Activated CD4-positive, alpha-beta T cell treated with anti-CD3 and anti-CD28 coated beads for 36 hours (primary cell): ENCODE data around the gene DLL1. TPM values are rescaled to one million over a fixed set of nuclear protein-coding genes. Genes with fewer than 3 reads are reported as not detected.

Experiments used
- ATAC-seq: fragments of 200-7000 bp; cut with Tn5 transposase; one replicate; pipeline ENCODE4 v1.10.0; 2021; ENCODE audit warnings: mild to moderate bottlenecking, moderate library complexity
- CTCF ChIA-PET: fragments of 350-600 bp; sonication (Branson Sonifier 250); formaldehyde crosslinking; loops from one replicate; lab custom pipeline; 2021; ENCODE audit warnings: antibody characterized with exemption; lab: Charles Lee
- POLR2A ChIA-PET: fragments of 350-600 bp; sonication (Branson Sonifier 250); formaldehyde crosslinking; loops from one replicate; lab custom pipeline; 2021; ENCODE audit warnings: antibody characterized with exemption, inconsistent platforms; lab: Charles Lee
- DNase-seq: peaks from one replicate; pipeline ENCODE4 v3.0.0-alpha.2; 2020
- H3K27ac Mint-ChIP-seq: one replicate; pipeline ENCODE4 v1.8.0; 2021; ENCODE audit warnings: mixed read lengths
- H3K27me3 Mint-ChIP-seq: one replicate; pipeline ENCODE4 v1.8.0; 2021; ENCODE audit warnings: mixed read lengths
- H3K36me3 Mint-ChIP-seq: one replicate; pipeline ENCODE4 v1.8.0; 2021; ENCODE audit warnings: low read depth, mixed read lengths
- H3K4me1 Mint-ChIP-seq: one replicate; pipeline ENCODE4 v1.8.0; 2021; ENCODE audit warnings: mixed read lengths
- H3K4me3 Mint-ChIP-seq: one replicate; pipeline ENCODE4 v1.8.0; 2021; ENCODE audit warnings: mild to moderate bottlenecking, moderate library complexity, mixed read lengths
- H3K9me3 Mint-ChIP-seq: one replicate; pipeline ENCODE4 v1.8.0; 2021; ENCODE audit warnings: low read depth, mixed read lengths
- intact Hi-C, 2 experiments: fragments of 100-400 bp; cut with DNase I in 1 of 2; cut with micrococcal nuclease in 1 of 2; formaldehyde crosslinking; loops; one replicate each; pipeline versions ENCODE4 v1.14.2 to v1.15.1; 2022 to 2024; cut with DNase I, micrococcal nuclease
- total RNA-seq, 2 experiments: library from RNA; stranded (reverse); gene quantifications; one replicate each; pipeline ENCODE4 v1.2.3, GENCODE V29; 2021

Gene DLL1
- total RNA-seq, 2 experiments from 2014 or later = 0.54 to 0.91 TPM

- Mint-ChIP-seq H3K9me3 (no peaks in the 10 kb centered on the region), H3K27me3 (no peaks in the 10 kb centered on the region), H3K27ac (no peak overlapping the region), H3K4me1 (no peaks in the 10 kb centered on the region), H3K36me3 (no peaks in the 10 kb centered on the region), H3K4me3 (no peak overlapping the region)
- ChIA-PET POLR2A (no interaction called here), CTCF (no interaction called here)
- intact Hi-C loops = no loop called here
- no peak for DNase-seq
- ATAC-seq = no peak
Measured at GRCh38 chr6:170255426-170256125, 35.3 kb downstream of the DLL1 start.

- Mint-ChIP-seq H3K27ac (no peak overlapping the region), H3K27me3 (no peaks in the 10 kb centered on the region), H3K36me3 (no peaks in the 10 kb centered on the region), H3K4me1 (no peaks in the 10 kb centered on the region), H3K9me3 (no peaks in the 10 kb centered on the region), H3K4me3 (no peak overlapping the region)
- ATAC-seq (no peak), DNase-seq (no peak)
- POLR2A ChIA-PET = no interaction called here
- CTCF ChIA-PET = no interaction called here
- intact Hi-C loops = no loop called here
Measured at GRCh38 chr6:170254315-170255213, 36.3 kb downstream of the DLL1 start.

- Mint-ChIP-seq H3K27me3 (no peaks in the 10 kb centered on the region), H3K36me3 (no peaks in the 10 kb centered on the region), H3K4me3 (no peak overlapping the region), H3K27ac (no peak overlapping the region), H3K4me1 (no peaks in the 10 kb centered on the region), H3K9me3 (no peaks in the 10 kb centered on the region)
- ChIA-PET POLR2A (no interaction called here), CTCF (no interaction called here)
- intact Hi-C loops = no loop called here
- ATAC-seq (no peak), DNase-seq (no peak)
Measured at GRCh38 chr6:170253910-170254269, 37.0 kb downstream of the DLL1 start.

GRCh38 chr6:170253226-170253909, 37.5 kb downstream of the DLL1 start:
- Mint-ChIP-seq H3K4me3 (no peak overlapping the region), H3K27me3 (peaks cover 4% of the 10 kb centered on the region), H3K36me3 (no peaks in the 10 kb centered on the region), H3K27ac (no peak overlapping the region), H3K4me1 (no peaks in the 10 kb centered on the region), H3K9me3 (no peaks in the 10 kb centered on the region)
- CTCF ChIA-PET = no interaction called here
- ATAC-seq (no peak), DNase-seq (no peak)
- intact Hi-C loops = no loop called here
- POLR2A ChIA-PET = no interaction called here

- H3K4me1 Mint-ChIP-seq = no peaks in the 10 kb centered on the region
- no peak for DNase-seq
- peaks cover 4% of the 10 kb centered on the region for H3K27me3 Mint-ChIP-seq
- POLR2A ChIA-PET = no interaction called here
- no peak for ATAC-seq
- intact Hi-C loops = no loop called here
- no peaks in the 10 kb centered on the region for H3K9me3 Mint-ChIP-seq
- H3K27ac Mint-ChIP-seq = no peak overlapping the region
- CTCF ChIA-PET = interaction anchor here (1.4 kb wide), 1 partner anchor 12 kb away, joined by 3 read pairs; no protein-coding TSS in a partner anchor
- no peak overlapping the region for H3K4me3 Mint-ChIP-seq
- no peaks in the 10 kb centered on the region for H3K36me3 Mint-ChIP-seq
Measured at GRCh38 chr6:170251776-170252571, 38.9 kb downstream of the DLL1 start.

- intact Hi-C loops = no loop called here
- Mint-ChIP-seq H3K27me3 (peaks cover 4% of the 10 kb centered on the region), H3K36me3 (no peaks in the 10 kb centered on the region), H3K27ac (no peak overlapping the region), H3K4me1 (no peaks in the 10 kb centered on the region), H3K9me3 (no peaks in the 10 kb centered on the region), H3K4me3 (no peak overlapping the region)
- DNase-seq = no peak
- ATAC-seq = no peak
- CTCF ChIA-PET = interaction anchor here (1.4 kb wide), 1 partner anchor 12 kb away, joined by 3 read pairs; no protein-coding TSS in a partner anchor
- POLR2A ChIA-PET = no interaction called here
Measured at GRCh38 chr6:170250981-170251775, 39.7 kb downstream of the DLL1 start.

DNA sequence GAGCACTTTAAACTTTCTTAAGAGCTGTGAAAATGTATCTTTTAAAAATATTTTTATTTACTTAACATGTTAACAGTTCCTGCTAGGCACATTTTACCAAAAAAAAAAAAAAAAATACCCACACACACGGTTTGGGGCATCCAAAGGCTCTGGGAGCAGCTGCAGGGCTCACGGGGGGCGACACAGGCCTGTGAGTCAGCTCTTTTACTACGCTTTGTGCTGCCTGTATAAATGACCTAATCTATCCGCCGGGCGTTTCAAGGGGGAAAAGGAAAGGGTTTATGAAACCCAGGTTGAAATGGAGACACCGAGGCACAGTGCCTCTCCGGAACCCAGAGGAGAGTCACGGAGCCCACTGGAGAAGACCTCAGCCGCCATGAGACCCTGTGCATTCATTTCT, 40.4 kb downstream of the DLL1 start:
- no peaks in the 10 kb centered on the region for H3K4me1 Mint-ChIP-seq
- ATAC-seq = no peak
- POLR2A ChIA-PET = no interaction called here
- no peaks in the 10 kb centered on the region for H3K36me3 Mint-ChIP-seq
- H3K4me3 Mint-ChIP-seq = no peak overlapping the region
- CTCF ChIA-PET = no interaction called here
- no peak for DNase-seq
- intact Hi-C loops = no loop called here
- H3K27me3 Mint-ChIP-seq = peaks cover 4% of the 10 kb centered on the region
- no peaks in the 10 kb centered on the region for H3K9me3 Mint-ChIP-seq
- no peak overlapping the region for H3K27ac Mint-ChIP-seq

- Mint-ChIP-seq H3K36me3 (no peaks in the 10 kb centered on the region), H3K9me3 (no peaks in the 10 kb centered on the region), H3K27ac (no peak overlapping the region), H3K27me3 (peaks cover 4% of the 10 kb centered on the region), H3K4me1 (no peaks in the 10 kb centered on the region), H3K4me3 (no peak overlapping the region)
- DNase-seq (no peak), ATAC-seq (no peak)
- intact Hi-C loops = no loop called here
- CTCF ChIA-PET = no interaction called here
- POLR2A ChIA-PET = no interaction called here
Measured at GRCh38 chr6:170249817-170250216, 41.1 kb downstream of the DLL1 start.

- intact Hi-C loops = no loop called here
- no peaks in the 10 kb centered on the region for H3K4me1 Mint-ChIP-seq
- no peak for DNase-seq
- H3K4me3 Mint-ChIP-seq = no peak overlapping the region
- CTCF ChIA-PET = no interaction called here
- POLR2A ChIA-PET = no interaction called here
- no peak for ATAC-seq
- no peaks in the 10 kb centered on the region for H3K9me3 Mint-ChIP-seq
- peaks cover 4% of the 10 kb centered on the region for H3K27me3 Mint-ChIP-seq
- H3K36me3 Mint-ChIP-seq = no peaks in the 10 kb centered on the region
- H3K27ac Mint-ChIP-seq = no peak overlapping the region
Measured at GRCh38 chr6:170248861-170249600, 41.8 kb downstream of the DLL1 start.

- H3K27me3 Mint-ChIP-seq = peaks cover 4% of the 10 kb centered on the region
- H3K4me1 Mint-ChIP-seq = no peaks in the 10 kb centered on the region
- CTCF ChIA-PET = no interaction called here
- POLR2A ChIA-PET = no interaction called here
- H3K36me3 Mint-ChIP-seq = no peaks in the 10 kb centered on the region
- DNase-seq = no peak
- H3K4me3 Mint-ChIP-seq = no peak overlapping the region
- H3K9me3 Mint-ChIP-seq = no peaks in the 10 kb centered on the region
- intact Hi-C loops = no loop called here
- no peak for ATAC-seq
- H3K27ac Mint-ChIP-seq = no peak overlapping the region
Measured at GRCh38 chr6:170248111-170248805, 42.6 kb downstream of the DLL1 start.
